H1 (cell line): ENCODE data around the gene FOLR3. TPM values are rescaled to one million over a fixed set of nuclear protein-coding genes. Genes with fewer than 3 reads are reported as not detected.

Source experiments
- CTCF ChIA-PET: fragments of 300-600 bp; sonication (Branson Sonifier 250); formaldehyde crosslinking; loops from one replicate; lab custom pipeline; 2021; ENCODE audit not compliant: partially characterized antibody; lab: Charles Lee
- POLR2A ChIA-PET: fragments of 300-600 bp; sonication (Branson Sonifier 250); formaldehyde crosslinking; loops from one replicate; lab custom pipeline; 2021; ENCODE audit warnings: inconsistent platforms; ENCODE audit not compliant: partially characterized antibody; lab: Charles Lee
- DNase-seq, 2 experiments: peaks; one replicate each; pipeline versions ENCODE4 v3.0.0 to v3.0.0-alpha.2; 2010 to 2022; ENCODE audit warnings: low spot score in 2 of 2, low read depth in 1 of 2, mixed read lengths in 1 of 2
- FAIRE-seq: peaks from 2 replicates; lab custom pipeline; 2011; peaks lifted over from hg19 to GRCh38; lab: Jason Lieb, UNC
- H2AFZ ChIP-seq: 2 replicates; pipeline ENCODE4 v1.8.1; 2012; ENCODE audit warnings: low read length, inconsistent platforms
- H2AK5ac ChIP-seq: 2 replicates; pipeline ENCODE4 v1.6.1; 2013; ENCODE audit warnings: low read depth, low read length
- H2BK120ac ChIP-seq: replicated peaks from 2 replicates; pipeline ENCODE3; 2013; ENCODE audit warnings: low read depth, low read length, inconsistent platforms
- H2BK12ac ChIP-seq: 2 replicates; pipeline ENCODE4 v1.6.1; 2013; ENCODE audit warnings: low read depth, low read length
- H2BK15ac ChIP-seq: 2 replicates; pipeline ENCODE4 v1.6.1; 2013; ENCODE audit warnings: low read length
- H2BK20ac ChIP-seq: 2 replicates; pipeline ENCODE4 v1.6.1; 2013; ENCODE audit warnings: low read length
- H2BK5ac ChIP-seq: 2 replicates; pipeline ENCODE4 v1.6.1; 2013; ENCODE audit warnings: low read depth, low read length
- H3K14ac ChIP-seq: 2 replicates; pipeline ENCODE4 v1.6.1; 2013; ENCODE audit warnings: inconsistent platforms; ENCODE audit not compliant: insufficient read length
- H3K18ac ChIP-seq: 2 replicates; pipeline ENCODE4 v1.6.1; 2013; ENCODE audit warnings: low read length; ENCODE audit errors: extremely low read depth
- H3K23ac ChIP-seq: 2 replicates; pipeline ENCODE4 v1.6.1; 2013; ENCODE audit warnings: inconsistent platforms; ENCODE audit not compliant: insufficient read length
- H3K23me2 ChIP-seq: 2 replicates; pipeline ENCODE4 v1.6.1; 2013; ENCODE audit warnings: low read depth, low read length
- H3K27ac ChIP-seq: 2 replicates; pipeline ENCODE4 v1.6.1; 2011; ENCODE audit warnings: low read depth, low read length, inconsistent platforms
- H3K27me3 ChIP-seq, 4 experiments: replicated peaks in 1 of 4; 1 replicate in 1 of 4; 2 replicates in 3 of 4; pipeline versions ENCODE4 v1.6.1 to v1.8.1; 2011 to 2013; ENCODE audit warnings: low read length in 3 of 4, mild to moderate bottlenecking in 3 of 4, inconsistent platforms in 2 of 4, mixed read lengths in 2 of 4, moderate library complexity in 1 of 4; ENCODE audit not compliant: control insufficient read depth in 3 of 4, insufficient read depth in 3 of 4; ENCODE audit errors: extremely low read depth in 1 of 4
- H3K36me3 ChIP-seq, 4 experiments: 2 replicates each; pipeline versions ENCODE4 v1.6.1 to v1.8.1; 2011 to 2013; ENCODE audit warnings: mild to moderate bottlenecking in 4 of 4, low read length in 3 of 4, moderate library complexity in 2 of 4, control low read depth in 1 of 4, inconsistent platforms in 1 of 4; ENCODE audit not compliant: insufficient read depth in 4 of 4, control insufficient read depth in 2 of 4
- H3K4ac ChIP-seq: replicated peaks from 2 replicates; pipeline ENCODE3; 2013; ENCODE audit warnings: low read length, low read depth, mixed read lengths, inconsistent platforms; ENCODE audit not compliant: insufficient read length
- H3K4me1 ChIP-seq, 4 experiments: replicated peaks in 1 of 4; 1 replicate in 1 of 4; 2 replicates in 3 of 4; pipeline versions ENCODE4 v1.6.1 to v1.8.1; 2011 to 2013; ENCODE audit warnings: low read length in 3 of 4, inconsistent platforms in 2 of 4, mixed read lengths in 1 of 4; ENCODE audit not compliant: insufficient read depth in 4 of 4, control insufficient read depth in 3 of 4
- H3K4me2 ChIP-seq, 2 experiments: 2 replicates each; pipeline versions ENCODE4 v1.6.1 to v1.8.1; 2011 to 2013; ENCODE audit warnings: low read depth in 2 of 2, low read length in 2 of 2, control low read depth in 1 of 2, inconsistent platforms in 1 of 2, mild to moderate bottlenecking in 1 of 2; ENCODE audit not compliant: insufficient read depth in 1 of 2
- H3K4me3 ChIP-seq, 4 experiments: fragments of 200-600, 300-600 bp in 1 of 4; sonication (generic), shearing (Covaris generic), sonication (Bioruptor Twin) in 1 of 4; 2 replicates each; pipeline versions ENCODE4 v1.5.1 to v1.8.1; 2011 to 2016; ENCODE audit warnings: low read length in 4 of 4, low read depth in 3 of 4, control low read depth in 2 of 4, inconsistent platforms in 2 of 4, mild to moderate bottlenecking in 2 of 4, mixed read lengths in 1 of 4, moderate library complexity in 1 of 4; ENCODE audit not compliant: insufficient read depth in 2 of 4; ENCODE audit errors: extremely low read depth in 1 of 4
- H3K56ac ChIP-seq: replicated peaks from 2 replicates; pipeline ENCODE3; 2013; ENCODE audit warnings: low read depth, mild to moderate bottlenecking, mixed read lengths, low read length, inconsistent platforms; ENCODE audit not compliant: insufficient read length
- H3K79me1 ChIP-seq: 2 replicates; pipeline ENCODE4 v1.6.1; 2013; ENCODE audit warnings: low read depth, low read length, control low read depth
- H3K79me2 ChIP-seq, 2 experiments: 2 replicates each; pipeline versions ENCODE4 v1.6.1 to v1.8.1; 2012 to 2013; ENCODE audit warnings: low read length in 2 of 2, mild to moderate bottlenecking in 2 of 2, inconsistent platforms in 1 of 2; ENCODE audit not compliant: insufficient read depth in 2 of 2, control insufficient read depth in 1 of 2
- H3K9ac ChIP-seq, 4 experiments: replicated peaks in 1 of 4; 1 replicate in 1 of 4; 2 replicates in 3 of 4; pipeline versions ENCODE4 v1.6.1 to v1.8.1; 2011 to 2013; ENCODE audit warnings: low read depth in 3 of 4, low read length in 3 of 4, control low read depth in 2 of 4, mild to moderate bottlenecking in 2 of 4, moderate library complexity in 2 of 4, inconsistent platforms in 1 of 4; ENCODE audit errors: extremely low read depth in 1 of 4
- H3K9me3 ChIP-seq, 2 experiments: 2 replicates each; pipeline versions ENCODE4 v1.6.1 to v1.8.1; 2012 to 2013; ENCODE audit warnings: mild to moderate bottlenecking in 2 of 2, moderate library complexity in 2 of 2, control low read depth in 1 of 2, inconsistent platforms in 1 of 2, low read depth in 1 of 2, low read length in 1 of 2, mixed read lengths in 1 of 2; ENCODE audit not compliant: insufficient read depth in 2 of 2
- H4K20me1 ChIP-seq, 2 experiments: replicated peaks in 1 of 2; 2 replicates each; pipeline versions ENCODE3 to v1.8.1; 2011 to 2013; ENCODE audit warnings: inconsistent platforms in 2 of 2, low read length in 2 of 2, mild to moderate bottlenecking in 1 of 2; ENCODE audit not compliant: insufficient read depth in 2 of 2, control insufficient read depth in 1 of 2
- H4K5ac ChIP-seq: 2 replicates; pipeline ENCODE4 v1.6.1; 2013; ENCODE audit warnings: low read length, low read depth, mixed read lengths, inconsistent platforms; ENCODE audit not compliant: insufficient read length
- H4K8ac ChIP-seq: 2 replicates; pipeline ENCODE4 v1.8.0; 2013; ENCODE audit warnings: mild to moderate bottlenecking, moderate library complexity, low read length, inconsistent platforms; ENCODE audit not compliant: insufficient read depth; ENCODE audit errors: extremely low read depth
- H4K91ac ChIP-seq: replicated peaks from 2 replicates; pipeline ENCODE3; 2013; ENCODE audit warnings: low read length, mixed read lengths, inconsistent platforms; ENCODE audit not compliant: insufficient read length
- KDM4A ChIP-seq: IDR thresholded peaks from one replicate; pipeline ENCODE4 v1.7.1; 2012; ENCODE audit warnings: low read depth, mild to moderate bottlenecking, moderate library complexity, low read length, inconsistent platforms; ENCODE audit not compliant: severe bottlenecking
- RXRA ChIP-seq: IDR thresholded peaks from 2 replicates; pipeline ENCODE4 v1.6.1; 2011; ENCODE audit warnings: low read depth, mild to moderate bottlenecking, low read length, moderate library complexity; ENCODE audit not compliant: insufficient read depth
- ZNF274 ChIP-seq: IDR thresholded peaks from 2 replicates; pipeline ENCODE4 v1.7.0; 2012; ENCODE audit warnings: low read length, borderline replicate concordance; ENCODE audit errors: extremely low read depth
- WGBS, 2 experiments: shearing (Covaris generic) in 1 of 2; methylation state at CpG; one replicate each; pipeline versions ENCODE4 v1.1.6 to v1.1.7; 2013 to 2015; ENCODE audit warnings: low lambda C conversion rate in 2 of 2, mixed read lengths in 2 of 2, inconsistent platforms in 1 of 2, low coverage in 1 of 2, missing lambda C conversion rate in 1 of 2; ENCODE audit not compliant: insufficient replicate concordance in 2 of 2, insufficient coverage in 1 of 2, insufficient read length in 1 of 2; ENCODE audit errors: extremely low coverage in 1 of 2, missing lambda C conversion rate in 1 of 2; 5-methylcytosine and 5-hydroxymethylcytosine counted together
- polyA plus RNA-seq, 7 experiments: library from polyadenylated mRNA; depleted of rRNA in 3 of 7; stranded (reverse) in 5 of 7; unstranded in 2 of 7; fragments of >200 nt in 5 of 7; fragments of 200-250 nt in 2 of 7; gene quantifications; 1 replicate in 5 of 7; 2 replicates in 1 of 7; 4 replicates in 1 of 7; pipeline versions ENCODE4 v1.2.1 to v1.2.3, GENCODE V29; 2011 to 2013; ENCODE audit warnings: missing spikeins in 2 of 7, mixed read lengths in 2 of 7
- total RNA-seq: library from RNA; stranded (reverse); fragmentation: NEBNext Ultra II Directional; extraction: Animal tissue kit (Norgen Biotek cat#: 25700); gene quantifications from 2 replicates; pipeline ENCODE4 v1.2.1, GENCODE V29; 2021
- TF ChIP-seq, protein P1 (sequence below): IDR thresholded peaks from 2 replicates; pipeline ENCODE4 v1.6.1; 2012; ENCODE audit warnings: low read length, inconsistent platforms

FOLR3 gene
- total and polyA plus RNA-seq, 2 of the 8 experiments (the other 6 are each of a cell fraction or from before 2014, with no cell fraction given) = not detected

DNA sequence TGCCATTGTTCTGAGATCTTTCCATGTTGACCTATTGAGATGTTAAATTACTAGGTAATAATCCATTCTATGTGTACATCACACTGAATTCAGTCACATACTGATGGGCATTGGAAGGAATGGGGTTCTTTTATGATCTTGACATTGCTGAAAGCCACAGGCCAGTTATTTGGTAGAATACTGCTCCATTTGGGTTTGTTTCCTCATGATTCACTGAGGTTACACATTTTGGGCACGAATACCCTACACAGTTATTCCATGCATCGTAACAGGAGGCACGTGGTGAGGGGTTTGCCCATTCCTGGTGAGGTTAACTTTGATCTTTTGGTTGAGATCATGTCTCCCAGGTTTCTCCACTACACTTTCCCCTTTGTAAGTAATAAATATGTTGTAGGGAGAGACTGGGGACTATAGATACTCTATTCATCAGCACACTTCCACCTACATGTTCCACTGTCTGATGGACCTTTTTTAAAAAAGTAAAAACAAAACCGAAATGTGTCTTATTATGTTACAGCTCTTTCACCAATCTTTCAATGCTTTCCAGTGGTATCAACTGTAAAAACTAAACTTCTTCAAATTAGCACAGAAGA, 44.4 kb downstream of the FOLR3 start:
- H3K4ac ChIP-seq = no peak overlapping the region
- H3K18ac ChIP-seq = no peak overlapping the region
- H3K79me2 ChIP-seq = no peaks in the 10 kb centered on the region
- H4K8ac ChIP-seq = no peak overlapping the region
- H3K9me3 ChIP-seq = no peaks in the 10 kb centered on the region
- H3K27me3 ChIP-seq = no peaks in the 10 kb centered on the region
- H3K4me3 ChIP-seq = no peak overlapping the region
- no peak overlapping the region for H4K5ac ChIP-seq
- ChIA-PET CTCF (interaction anchor here (0.6 to 2.5 kb wide), 10 partner anchors 8 to 244 kb away, joined by 3 to 17 read pairs (median 3); no protein-coding TSS in a partner anchor), POLR2A (no interaction called here)
- WGBS, 2 experiments = 87% methylated on average over 4 of the region's 4 CpGs; no CpG with 5 or more reads in 1 of the 2 experiments
- H2BK120ac ChIP-seq = no peak overlapping the region
- FAIRE-seq (no peak), DNase-seq (no peak)
- H2BK5ac ChIP-seq = no peak overlapping the region
- no peaks in the 10 kb centered on the region for H3K36me3 ChIP-seq
- TF ChIP-seq KDM4A = no peak
- TF ChIP-seq, protein P1, sequence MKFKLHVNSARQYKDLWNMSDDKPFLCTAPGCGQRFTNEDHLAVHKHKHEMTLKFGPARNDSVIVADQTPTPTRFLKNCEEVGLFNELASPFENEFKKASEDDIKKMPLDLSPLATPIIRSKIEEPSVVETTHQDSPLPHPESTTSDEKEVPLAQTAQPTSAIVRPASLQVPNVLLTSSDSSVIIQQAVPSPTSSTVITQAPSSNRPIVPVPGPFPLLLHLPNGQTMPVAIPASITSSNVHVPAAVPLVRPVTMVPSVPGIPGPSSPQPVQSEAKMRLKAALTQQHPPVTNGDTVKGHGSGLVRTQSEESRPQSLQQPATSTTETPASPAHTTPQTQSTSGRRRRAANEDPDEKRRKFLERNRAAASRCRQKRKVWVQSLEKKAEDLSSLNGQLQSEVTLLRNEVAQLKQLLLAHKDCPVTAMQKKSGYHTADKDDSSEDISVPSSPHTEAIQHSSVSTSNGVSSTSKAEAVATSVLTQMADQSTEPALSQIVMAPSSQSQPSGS = no peak
- no peak for TF ChIP-seq RXRA
- TF ChIP-seq ZNF274 = no peak
- no peaks in the 10 kb centered on the region for H3K4me1 ChIP-seq
- H3K27ac ChIP-seq = no peak overlapping the region
- H2AFZ ChIP-seq = no peak overlapping the region
- no peak overlapping the region for H4K91ac ChIP-seq
- no peak overlapping the region for H2BK12ac ChIP-seq
- H2BK15ac ChIP-seq = no peak overlapping the region
- no peak overlapping the region for H3K23ac ChIP-seq
- H3K79me1 ChIP-seq = no peaks in the 10 kb centered on the region
- H4K20me1 ChIP-seq = no peaks in the 10 kb centered on the region
- H2AK5ac ChIP-seq = no peak overlapping the region
- H3K56ac ChIP-seq = no peak overlapping the region
- H3K9ac ChIP-seq = no peak overlapping the region
- no peak overlapping the region for H2BK20ac ChIP-seq
- H3K23me2 ChIP-seq = no peaks in the 10 kb centered on the region
- H3K4me2 ChIP-seq = no peak overlapping the region
- no peak overlapping the region for H3K14ac ChIP-seq
